Osteocyte (in vitro differentiated cells): ENCODE data around the gene COL4A1. TPM values are rescaled to one million over a fixed set of nuclear protein-coding genes. Genes with fewer than 3 reads are reported as not detected.

ENCODE experiments used
- DNase-seq: peaks from one replicate; pipeline ENCODE4 v3.0.0; 2021; ENCODE audit warnings: mixed read lengths; ENCODE audit not compliant: unreplicated experiment; ENCODE audit errors: extremely low spot score
- H3K27ac Mint-ChIP-seq: one replicate; pipeline ENCODE4 v1.8.0; 2021; ENCODE audit warnings: mild to moderate bottlenecking, mixed read lengths; ENCODE audit not compliant: unreplicated experiment
- H3K27me3 Mint-ChIP-seq: one replicate; pipeline ENCODE4 v1.8.0; 2021; ENCODE audit warnings: mixed read lengths; ENCODE audit not compliant: unreplicated experiment
- H3K36me3 Mint-ChIP-seq: one replicate; pipeline ENCODE4 v1.8.0; 2021; ENCODE audit warnings: mixed read lengths; ENCODE audit not compliant: unreplicated experiment
- H3K4me1 Mint-ChIP-seq: one replicate; pipeline ENCODE4 v1.8.0; 2021; ENCODE audit warnings: mixed read lengths; ENCODE audit not compliant: unreplicated experiment
- H3K4me3 Mint-ChIP-seq: one replicate; pipeline ENCODE4 v1.8.0; 2021; ENCODE audit warnings: mild to moderate bottlenecking, moderate library complexity, mixed read lengths; ENCODE audit not compliant: unreplicated experiment
- H3K9me3 Mint-ChIP-seq: one replicate; pipeline ENCODE4 v1.8.0; 2021; ENCODE audit warnings: mixed read lengths; ENCODE audit not compliant: unreplicated experiment
- total RNA-seq: library from RNA; stranded (reverse); gene quantifications from 2 replicates; pipeline ENCODE4 v1.2.1, GENCODE V29; 2021
- TF ChIP-seq, protein P1 (sequence below): fragments of 200-600 bp; sonication (generic); IDR thresholded peaks from 2 replicates; pipeline ENCODE4 v1.5.0; 2021; ENCODE audit warnings: antibody characterized with exemption, mild to moderate bottlenecking, moderate library complexity

Gene COL4A1
- total RNA-seq, 1 donor from 2014 or later, result 3,181 TPM

DNA sequence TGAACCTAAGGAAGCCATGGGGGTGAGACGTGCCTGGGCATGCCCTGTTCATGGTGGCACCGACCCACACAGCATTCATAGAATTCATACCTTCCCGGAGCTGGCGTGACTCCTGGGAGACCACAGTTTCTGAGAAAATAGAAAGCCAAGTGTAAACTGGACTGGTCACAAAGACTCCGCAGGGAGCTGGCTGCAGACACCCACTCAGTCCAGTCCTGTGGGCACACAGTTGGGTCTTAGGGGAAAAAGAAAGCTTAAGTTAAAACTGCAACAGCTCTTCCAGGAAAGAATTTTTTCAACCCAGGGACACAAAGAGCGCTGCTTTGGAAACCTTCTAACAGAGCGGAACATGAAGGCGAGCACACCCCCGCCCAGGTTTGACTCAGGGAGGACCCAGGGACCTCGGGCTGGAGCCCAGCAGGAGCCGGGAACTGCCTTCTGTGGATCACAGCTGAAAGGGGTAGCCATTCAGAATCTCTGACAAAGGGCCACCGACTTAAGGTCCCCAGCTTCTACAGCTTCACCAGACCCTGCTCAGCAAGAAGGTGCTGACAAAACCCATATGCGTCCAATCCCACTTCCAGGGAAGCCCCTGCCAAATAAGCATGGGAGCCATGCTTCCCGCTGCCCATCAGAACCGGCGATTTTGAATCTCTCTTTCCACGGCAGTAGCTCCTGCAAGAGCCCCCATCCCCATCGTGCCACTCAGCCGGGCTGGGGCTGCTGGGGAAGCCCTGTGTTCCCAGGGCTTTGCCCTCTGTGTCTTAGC, 183.7 kb downstream of the COL4A1 start:
- Mint-ChIP-seq H3K4me1 (peaks cover 42% of the 10 kb centered on the region), H3K27me3 (peaks cover 10% of the 10 kb centered on the region), H3K36me3 (no peaks in the 10 kb centered on the region), H3K9me3 (no peaks in the 10 kb centered on the region), H3K4me3 (no peak overlapping the region), H3K27ac (peak overlapping the region; percentile 52)
- TF ChIP-seq, protein P1, sequence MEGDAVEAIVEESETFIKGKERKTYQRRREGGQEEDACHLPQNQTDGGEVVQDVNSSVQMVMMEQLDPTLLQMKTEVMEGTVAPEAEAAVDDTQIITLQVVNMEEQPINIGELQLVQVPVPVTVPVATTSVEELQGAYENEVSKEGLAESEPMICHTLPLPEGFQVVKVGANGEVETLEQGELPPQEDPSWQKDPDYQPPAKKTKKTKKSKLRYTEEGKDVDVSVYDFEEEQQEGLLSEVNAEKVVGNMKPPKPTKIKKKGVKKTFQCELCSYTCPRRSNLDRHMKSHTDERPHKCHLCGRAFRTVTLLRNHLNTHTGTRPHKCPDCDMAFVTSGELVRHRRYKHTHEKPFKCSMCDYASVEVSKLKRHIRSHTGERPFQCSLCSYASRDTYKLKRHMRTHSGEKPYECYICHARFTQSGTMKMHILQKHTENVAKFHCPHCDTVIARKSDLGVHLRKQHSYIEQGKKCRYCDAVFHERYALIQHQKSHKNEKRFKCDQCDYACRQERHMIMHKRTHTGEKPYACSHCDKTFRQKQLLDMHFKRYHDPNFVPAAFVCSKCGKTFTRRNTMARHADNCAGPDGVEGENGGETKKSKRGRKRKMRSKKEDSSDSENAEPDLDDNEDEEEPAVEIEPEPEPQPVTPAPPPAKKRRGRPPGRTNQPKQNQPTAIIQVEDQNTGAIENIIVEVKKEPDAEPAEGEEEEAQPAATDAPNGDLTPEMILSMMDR, result no peak
- no peak for DNase-seq

DNA sequence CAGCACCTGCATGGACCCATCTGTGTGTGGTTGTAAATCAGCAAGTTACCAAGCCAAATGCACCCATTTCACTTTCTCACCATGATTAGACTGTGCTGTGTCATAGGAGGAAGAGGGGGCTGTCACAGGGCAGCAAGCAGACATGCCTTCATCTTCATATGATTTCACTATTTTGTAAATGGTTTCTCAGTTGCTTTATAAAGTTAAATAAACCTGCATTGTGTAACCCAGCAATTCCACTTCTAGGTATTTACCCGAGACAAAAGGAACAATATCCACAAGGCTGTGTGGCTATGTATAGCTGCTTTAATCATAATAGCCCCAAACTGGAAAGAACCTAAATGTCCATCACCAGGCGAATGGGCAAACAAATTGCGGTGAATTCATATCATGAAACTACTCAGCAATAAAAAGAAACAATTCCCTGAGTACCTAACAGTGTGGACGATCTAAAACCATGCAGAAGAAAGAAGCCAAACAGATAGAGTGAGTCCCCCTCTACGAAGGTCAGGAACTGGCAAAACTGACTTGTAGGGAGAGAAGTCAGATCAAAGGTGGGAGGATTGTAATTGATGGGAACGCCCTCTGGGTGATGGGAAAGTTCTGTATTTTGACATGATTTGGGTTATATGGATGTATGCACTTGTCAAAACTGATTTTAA, 185.4 kb downstream of the COL4A1 start:
- no peak for DNase-seq

DNA sequence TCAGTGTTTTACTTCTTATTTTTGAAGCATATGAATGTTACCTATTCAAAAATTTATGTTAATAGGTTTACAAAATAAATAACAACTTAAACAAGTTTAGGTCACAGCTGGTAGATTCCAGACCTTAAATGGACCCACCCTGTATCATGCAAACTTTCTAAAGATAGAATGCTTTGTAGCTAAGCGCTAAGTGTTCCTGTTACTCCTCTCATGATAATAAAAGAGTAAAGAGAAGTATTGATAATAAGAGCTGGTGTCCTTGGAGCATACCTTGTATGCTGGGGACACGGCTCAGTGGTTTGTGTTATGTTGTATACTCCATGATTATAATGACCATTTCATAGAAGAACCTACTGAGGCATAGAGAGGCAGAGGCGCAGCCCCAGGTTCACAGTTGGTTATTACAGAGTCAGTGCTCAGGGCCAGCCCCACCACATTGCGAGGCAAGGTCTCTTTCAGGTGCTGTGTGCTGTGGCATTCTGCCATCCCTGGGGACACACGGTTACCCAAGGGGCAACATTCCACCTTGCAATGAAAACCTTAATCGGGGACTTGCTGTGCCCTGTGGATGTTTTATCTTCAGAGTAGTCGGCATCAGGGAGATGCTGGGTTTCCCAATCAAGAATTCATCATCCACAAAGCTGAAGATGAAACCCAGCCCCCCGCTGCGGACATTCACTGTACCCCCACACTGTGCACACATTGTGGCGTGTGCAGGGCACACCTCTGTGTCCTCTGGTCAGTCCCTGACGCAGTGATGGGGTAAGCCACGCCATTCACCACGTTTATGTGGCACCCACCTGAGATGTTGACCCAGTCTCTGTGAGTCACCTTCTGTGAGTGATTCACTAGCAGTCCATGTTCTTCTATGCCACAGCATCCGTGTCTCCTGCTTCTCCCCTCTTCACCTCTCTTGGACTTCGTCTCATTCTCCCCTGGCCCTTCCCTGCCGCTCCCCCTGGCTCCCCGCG, 186.7 kb downstream of the COL4A1 start:
- Mint-ChIP-seq H3K27me3 (peaks cover 10% of the 10 kb centered on the region), H3K27ac (no peak overlapping the region), H3K4me1 (peaks cover 20% of the 10 kb centered on the region), H3K4me3 (no peak overlapping the region), H3K9me3 (no peaks in the 10 kb centered on the region), H3K36me3 (no peaks in the 10 kb centered on the region)
- TF ChIP-seq, protein P1, result no peak
- DNase-seq, result no peak

More for the DNA sequence above, 185.4 kb downstream of the COL4A1 start:
- Mint-ChIP-seq H3K4me3 (no peak overlapping the region), H3K36me3 (no peaks in the 10 kb centered on the region), H3K4me1 (peaks cover 25% of the 10 kb centered on the region), H3K27me3 (peaks cover 10% of the 10 kb centered on the region), H3K9me3 (no peaks in the 10 kb centered on the region), H3K27ac (no peak overlapping the region)
- TF ChIP-seq, protein P1, result no peak

DNA sequence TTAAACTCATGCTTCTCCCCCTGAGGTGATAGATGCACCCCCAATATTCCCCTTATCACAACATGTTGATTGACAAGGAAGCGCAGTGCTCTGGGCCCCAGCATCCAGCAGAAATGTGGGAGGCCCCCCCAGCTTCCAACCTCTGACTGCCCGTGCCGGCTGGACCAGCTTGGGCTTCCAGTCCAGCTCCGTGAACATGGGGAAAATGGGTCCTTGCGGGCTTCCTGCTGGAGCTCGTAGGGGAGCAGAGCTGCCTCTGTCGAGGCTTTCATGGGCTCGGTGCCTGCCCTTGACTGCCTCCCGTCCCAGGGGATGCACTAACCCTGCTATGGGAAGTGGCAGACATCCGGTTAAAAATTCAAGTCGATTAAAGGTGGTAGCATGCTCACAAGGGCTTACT, 188.9 kb downstream of the COL4A1 start:
- TF ChIP-seq, protein P1, result no peak
- no peak overlapping the region for H3K27ac Mint-ChIP-seq
- peaks cover 26% of the 10 kb centered on the region for H3K4me1 Mint-ChIP-seq
- peaks cover 10% of the 10 kb centered on the region for H3K27me3 Mint-ChIP-seq
- H3K4me3 Mint-ChIP-seq, result no peak overlapping the region
- H3K36me3 Mint-ChIP-seq, result no peaks in the 10 kb centered on the region
- DNase-seq, result no peak
- H3K9me3 Mint-ChIP-seq, result no peaks in the 10 kb centered on the region
